C4-2B (cell line): ENCODE measurements around the gene EPYC.

Experiments used
- CTCF ChIP-seq: fragments of 450-650 bp; conservative IDR thresholded peaks from 2 replicates; pipeline ENCODE4 v1.5.1; 2017; ENCODE audit warnings: mild to moderate bottlenecking
- ZFX ChIP-seq: fragments of 450-650 bp; IDR thresholded peaks from 2 replicates; pipeline ENCODE4 v1.6.1; 2017

- TF ChIP-seq CTCF (no peak), ZFX (no peak)
Measured at GRCh38 chr12:90922145-90922627, 82.6 kb downstream of the EPYC start.
